Endodermal cell (in vitro differentiated cells): ENCODE results near the gene MAFB. TPM values are rescaled to one million over a fixed set of nuclear protein-coding genes. Genes with fewer than 3 reads are reported as not detected.

ENCODE experiments used
- DNase-seq: peaks from one replicate; pipeline ENCODE4 v3.0.0-alpha.2; 2017
- H3K27ac ChIP-seq: 2 replicates; pipeline ENCODE4 v1.5.1; 2013; ENCODE audit warnings: mild to moderate bottlenecking, low read depth, low read length, moderate library complexity
- H3K27me3 ChIP-seq: 2 replicates; pipeline ENCODE4 v1.6.1; 2013; ENCODE audit warnings: mild to moderate bottlenecking, low read length, moderate library complexity; ENCODE audit not compliant: insufficient read depth, control insufficient read depth, poor library complexity, severe bottlenecking
- H3K36me3 ChIP-seq: 2 replicates; pipeline ENCODE4 v1.7.0; 2013; ENCODE audit warnings: mild to moderate bottlenecking, low read length, moderate library complexity; ENCODE audit not compliant: control insufficient read depth, insufficient read depth
- H3K4me1 ChIP-seq: one replicate; pipeline ENCODE4 v1.7.0; 2013; ENCODE audit warnings: low read length; ENCODE audit not compliant: control insufficient read depth, insufficient read depth
- H3K4me3 ChIP-seq: 2 replicates; pipeline ENCODE4 v1.5.1; 2013; ENCODE audit warnings: mild to moderate bottlenecking, low read length, moderate library complexity
- H3K9ac ChIP-seq: 2 replicates; pipeline ENCODE4 v1.6.1; 2013; ENCODE audit warnings: mild to moderate bottlenecking, low read length, moderate library complexity; ENCODE audit not compliant: poor library complexity, severe bottlenecking; ENCODE audit errors: extremely low read depth
- H3K9me3 ChIP-seq: 2 replicates; pipeline ENCODE4 v1.6.1; 2013; ENCODE audit warnings: mild to moderate bottlenecking, low read length, moderate library complexity; ENCODE audit not compliant: control insufficient read depth
- H3K27ac Mint-ChIP-seq: 2 replicates; pipeline ENCODE4 v1.8.0; 2020; ENCODE audit warnings: mixed read lengths
- H3K27me3 Mint-ChIP-seq: 2 replicates; pipeline ENCODE4 v1.8.0; 2021; ENCODE audit warnings: mild to moderate bottlenecking, mixed read lengths; ENCODE audit not compliant: insufficient read depth
- H3K36me3 Mint-ChIP-seq: 2 replicates; pipeline ENCODE4 v1.8.0; 2020; ENCODE audit warnings: low read depth, mixed read lengths
- H3K4me1 Mint-ChIP-seq: 2 replicates; pipeline ENCODE4 v1.8.0; 2020; ENCODE audit warnings: mixed read lengths
- H3K4me3 Mint-ChIP-seq: 2 replicates; pipeline ENCODE4 v1.8.0; 2020; ENCODE audit warnings: mild to moderate bottlenecking, moderate library complexity, mixed read lengths
- H3K9me3 Mint-ChIP-seq: 2 replicates; pipeline ENCODE4 v1.8.0; 2020; ENCODE audit warnings: mild to moderate bottlenecking, mixed read lengths
- CTCF ChIP-seq: fragments of 200-600 bp; sonication (generic); conservative IDR thresholded peaks from 2 replicates; pipeline ENCODE4 v1.5.0; 2021; ENCODE audit warnings: antibody characterized with exemption, mild to moderate bottlenecking
- WGBS, 2 experiments: methylation state at CpG; one replicate each; pipeline versions ENCODE4 v1.1.5 to v1.1.7; 2013; ENCODE audit warnings: missing lambda C conversion rate in 2 of 2, mixed read lengths in 1 of 2; ENCODE audit not compliant: insufficient coverage in 1 of 2, insufficient read length in 1 of 2; 5-methylcytosine and 5-hydroxymethylcytosine counted together
- total RNA-seq, 2 donors: library from RNA; stranded (reverse); fragmentation: NEBNext Ultra II Directional in 1 of 2; extraction: Animal tissue kit (Norgen Biotek cat#: 25700) in 1 of 2; gene quantifications; 2 replicates in 1 of 2; 3 replicates in 1 of 2; pipeline ENCODE4 v1.2.1, GENCODE V29; 2021

MAFB gene
- total RNA-seq, 2 donors from 2014 or later, result 0.90 to 1.5 TPM

GRCh38 chr20:40685349-40685748, 3.7 kb downstream of the MAFB start:
- Histone ChIP-seq H3K27ac (no peak overlapping the region), H3K9ac (no peak overlapping the region), H3K36me3 (no peaks in the 10 kb centered on the region), H3K4me1 (no peaks in the 10 kb centered on the region), H3K4me3 (no peak overlapping the region), H3K27me3 (peaks cover 96% of the 10 kb centered on the region), H3K9me3 (no peaks in the 10 kb centered on the region)
- Mint-ChIP-seq H3K4me3 (no peak overlapping the region), H3K27ac (no peak overlapping the region), H3K9me3 (no peaks in the 10 kb centered on the region), H3K36me3 (no peaks in the 10 kb centered on the region), H3K4me1 (peaks cover 26% of the 10 kb centered on the region), H3K27me3 (peaks cover 95% of the 10 kb centered on the region)
- peak; percentile 30 for DNase-seq
- TF ChIP-seq CTCF, result no peak
- 91 to 100% methylated on average over 4 of the region's 4 CpGs for WGBS, 2 experiments

GRCh38 chr20:40683894-40684268, 5.2 kb downstream of the MAFB start:
- H3K27me3 Mint-ChIP-seq, result peaks cover 96% of the 10 kb centered on the region
- peaks cover 26% of the 10 kb centered on the region for H3K4me1 Mint-ChIP-seq
- no peak overlapping the region for H3K27ac Mint-ChIP-seq

GRCh38 chr20:40683221-40683893, 5.7 kb downstream of the MAFB start:
- H3K9ac ChIP-seq, result no peak overlapping the region
- H3K27me3 Mint-ChIP-seq, result peaks cover 98% of the 10 kb centered on the region

More at GRCh38 chr20:40683894-40684268, 5.2 kb downstream of the MAFB start:
- no peak for DNase-seq
- no peaks in the 10 kb centered on the region for H3K4me1 ChIP-seq
- H3K4me3 Mint-ChIP-seq, result peak overlapping the region; percentile 51
- no peaks in the 10 kb centered on the region for H3K36me3 ChIP-seq
- 60 to 61% methylated on average over 8 to 9 of the region's 9 CpGs for WGBS, 2 experiments
- peaks cover 100% of the 10 kb centered on the region for H3K27me3 ChIP-seq
- H3K27ac ChIP-seq, result no peak overlapping the region
- no peaks in the 10 kb centered on the region for H3K9me3 ChIP-seq
- TF ChIP-seq CTCF, result no peak
- no peak overlapping the region for H3K9ac ChIP-seq
- H3K36me3 Mint-ChIP-seq, result no peaks in the 10 kb centered on the region
- no peaks in the 10 kb centered on the region for H3K9me3 Mint-ChIP-seq
- peak overlapping the region; percentile 74 for H3K4me3 ChIP-seq

More at GRCh38 chr20:40683221-40683893, 5.7 kb downstream of the MAFB start:
- no peak for TF ChIP-seq CTCF
- H3K9me3 Mint-ChIP-seq, result no peaks in the 10 kb centered on the region
- H3K4me1 Mint-ChIP-seq, result peaks cover 24% of the 10 kb centered on the region
- H3K27ac Mint-ChIP-seq, result no peak overlapping the region
- H3K36me3 Mint-ChIP-seq, result no peaks in the 10 kb centered on the region
- WGBS, 2 experiments, result 5 to 20% methylated on average over 15 to 58 of the region's 58 CpGs
- Histone ChIP-seq H3K4me1 (no peaks in the 10 kb centered on the region), H3K27me3 (peaks cover 100% of the 10 kb centered on the region), H3K4me3 (peak overlapping the region; percentile 74), H3K9me3 (no peaks in the 10 kb centered on the region), H3K27ac (no peak overlapping the region), H3K36me3 (no peaks in the 10 kb centered on the region)
- DNase-seq, result peak; percentile 73
- H3K4me3 Mint-ChIP-seq, result peak overlapping the region; percentile 51
